Ascending aorta (tissue), 2 donors: Measurements from ENCODE around the gene CARD19. TPM values are rescaled to one million over a fixed set of nuclear protein-coding genes. Genes with fewer than 3 reads are reported as not detected.

ENCODE experiments used
- DNase-seq, 2 donors: peaks; one replicate each; pipeline ENCODE4 v3.0.0-alpha.2; 2019; ENCODE audit warnings: low spot score in 2 of 2
- H3K27ac ChIP-seq, 2 donors: fragments of 200-600 bp; sonication (generic); one replicate each; pipeline ENCODE4 v1.5.1; 2016 to 2017; ENCODE audit warnings: mild to moderate bottlenecking in 1 of 2
- H3K27me3 ChIP-seq: fragments of 200-600 bp; sonication (generic); one replicate; pipeline ENCODE4 v1.5.1; 2017
- H3K36me3 ChIP-seq, 2 donors: fragments of 200-600 bp; sonication (generic); one replicate each; pipeline ENCODE4 v1.5.1; 2016
- H3K4me1 ChIP-seq, 2 donors: fragments of 200-600 bp; sonication (generic); one replicate each; pipeline ENCODE4 v1.5.1; 2016 to 2017; ENCODE audit warnings: mild to moderate bottlenecking in 1 of 2
- H3K4me3 ChIP-seq, 2 donors: fragments of 200-600 bp; sonication (generic); one replicate each; pipeline ENCODE4 v1.5.1; 2016 to 2017; ENCODE audit warnings: mild to moderate bottlenecking in 1 of 2
- H3K9me3 ChIP-seq, 2 donors: fragments of 200-600 bp; sonication (generic); one replicate each; pipeline ENCODE4 v1.5.1; 2016
- intact Hi-C: fragments of 100-400 bp; cut with DNase I; formaldehyde crosslinking; loops from one replicate; pipeline ENCODE4 v1.15.1; 2023
- total RNA-seq: library from RNA; depleted of rRNA; stranded (reverse); fragments of >200 nt; gene quantifications from one replicate; pipeline ENCODE4 v1.1.0, GENCODE V29; 2016
- TF ChIP-seq, protein P1 (sequence below), 3 experiments: fragments of 200-600 bp in 2 of 3; fragments of 450-650 bp in 1 of 3; sonication (generic) in 2 of 3; IDR thresholded peaks; one replicate each; pipeline ENCODE4 v1.5.1; 2016 to 2019; ENCODE audit warnings: antibody characterized with exemption in 3 of 3, mild to moderate bottlenecking in 1 of 3, moderate library complexity in 1 of 3

The CARD19 gene
- total RNA-seq, 1 donor from 2014 or later, result 212 TPM

DNA sequence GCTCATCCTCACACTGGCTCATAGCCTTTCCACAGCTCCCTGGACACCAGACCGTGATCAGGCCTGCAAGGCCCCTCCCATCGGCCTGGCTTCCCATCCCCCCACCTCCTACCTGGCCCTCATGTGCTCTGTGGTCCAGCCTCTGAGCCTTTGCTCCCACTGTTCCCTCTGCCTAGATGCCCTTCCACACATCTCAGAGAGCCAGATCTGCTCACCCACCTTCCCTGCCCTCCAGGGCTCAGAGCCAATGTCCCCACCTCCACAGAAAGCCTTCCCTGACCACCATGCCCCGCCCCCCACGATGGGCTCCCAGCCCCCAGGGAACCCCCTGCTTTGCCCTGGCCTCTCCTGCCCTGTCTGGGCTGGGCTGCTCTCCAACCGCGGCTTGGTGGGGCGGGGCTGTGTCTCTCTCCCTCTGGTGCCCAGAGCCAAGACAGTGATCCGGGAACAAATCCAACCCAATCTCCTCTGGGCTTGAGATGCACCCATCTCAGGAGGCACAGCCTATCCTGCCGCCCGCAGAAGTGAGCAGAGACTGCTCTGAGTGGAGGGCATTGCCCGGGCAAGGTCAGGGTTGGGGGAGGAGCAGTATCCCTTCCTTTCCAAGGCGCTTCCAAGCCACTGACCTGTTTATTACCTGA is 36.4 kb downstream of the CARD19 start:
- peaks cover 37 to 50% of the 10 kb centered on the region in 2 donors for H3K4me1 ChIP-seq
- no peaks in the 10 kb centered on the region for H3K27me3 ChIP-seq
- intact Hi-C loops, result loop anchor here (2.0 to 10.0 kb wide), 4 partner anchors 74 to 432 kb away; partner anchors contain the start of genes BICD2, FAM120A, FAM120AOS and SUSD3
- peak overlapping the region; percentile 98 to 99 for H3K27ac ChIP-seq
- TF ChIP-seq, protein P1, sequence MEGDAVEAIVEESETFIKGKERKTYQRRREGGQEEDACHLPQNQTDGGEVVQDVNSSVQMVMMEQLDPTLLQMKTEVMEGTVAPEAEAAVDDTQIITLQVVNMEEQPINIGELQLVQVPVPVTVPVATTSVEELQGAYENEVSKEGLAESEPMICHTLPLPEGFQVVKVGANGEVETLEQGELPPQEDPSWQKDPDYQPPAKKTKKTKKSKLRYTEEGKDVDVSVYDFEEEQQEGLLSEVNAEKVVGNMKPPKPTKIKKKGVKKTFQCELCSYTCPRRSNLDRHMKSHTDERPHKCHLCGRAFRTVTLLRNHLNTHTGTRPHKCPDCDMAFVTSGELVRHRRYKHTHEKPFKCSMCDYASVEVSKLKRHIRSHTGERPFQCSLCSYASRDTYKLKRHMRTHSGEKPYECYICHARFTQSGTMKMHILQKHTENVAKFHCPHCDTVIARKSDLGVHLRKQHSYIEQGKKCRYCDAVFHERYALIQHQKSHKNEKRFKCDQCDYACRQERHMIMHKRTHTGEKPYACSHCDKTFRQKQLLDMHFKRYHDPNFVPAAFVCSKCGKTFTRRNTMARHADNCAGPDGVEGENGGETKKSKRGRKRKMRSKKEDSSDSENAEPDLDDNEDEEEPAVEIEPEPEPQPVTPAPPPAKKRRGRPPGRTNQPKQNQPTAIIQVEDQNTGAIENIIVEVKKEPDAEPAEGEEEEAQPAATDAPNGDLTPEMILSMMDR (IDR thresholded peaks at IDR 0.05), result no peak
- no peaks in the 10 kb centered on the region for H3K36me3 ChIP-seq
- H3K4me3 ChIP-seq, result peak overlapping the region; percentile 77 to 91
- peak in 1 of 2 donors; percentile 81 for DNase-seq
- H3K9me3 ChIP-seq, result no peaks in the 10 kb centered on the region

DNA sequence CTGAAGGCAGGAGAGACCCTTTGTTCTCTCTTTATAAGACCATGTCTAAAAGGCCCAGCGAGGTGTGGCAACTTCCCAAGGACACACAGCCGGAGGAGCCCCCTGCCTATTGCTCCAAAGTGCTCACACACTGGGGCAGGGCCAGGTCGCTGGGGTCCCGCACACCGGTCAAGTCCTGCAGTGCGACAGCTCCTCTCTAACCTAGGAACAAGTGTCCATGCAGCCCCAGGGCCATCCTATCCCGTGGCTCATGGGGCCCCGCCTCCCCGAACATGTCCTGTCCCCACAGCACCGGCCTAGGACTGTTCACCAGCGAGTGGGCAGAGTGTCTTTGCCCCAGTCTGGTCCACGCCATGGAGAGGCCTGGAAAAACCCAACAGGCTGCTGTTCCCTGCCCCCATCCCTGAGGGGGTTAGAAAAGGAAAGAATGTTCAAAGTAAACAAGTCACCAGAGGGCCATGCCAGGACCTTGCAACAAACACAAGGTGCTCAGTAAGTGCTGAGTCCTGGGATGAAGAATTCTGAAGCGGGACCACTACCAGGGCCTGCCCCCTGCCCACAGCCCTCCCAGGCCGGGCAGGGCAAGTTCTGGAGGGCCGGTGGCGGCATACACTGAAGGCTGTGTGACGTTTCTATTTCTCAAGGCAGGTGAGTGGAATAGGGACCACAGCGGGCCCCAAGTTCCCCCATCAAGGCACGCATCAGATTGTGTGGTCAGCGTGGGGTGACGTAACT is 37.1 kb downstream of the CARD19 start:
- H3K36me3 ChIP-seq, result no peaks in the 10 kb centered on the region
- H3K9me3 ChIP-seq, result no peaks in the 10 kb centered on the region
- intact Hi-C loops, result loop anchor here (2.0 to 10.0 kb wide), 4 partner anchors 74 to 432 kb away; partner anchors contain the start of genes BICD2, FAM120A, FAM120AOS and SUSD3
- peak overlapping the region; percentile 77 to 91 for H3K4me3 ChIP-seq
- DNase-seq, result peak; percentile 76 to 91
- peaks cover 31 to 43% of the 10 kb centered on the region in 2 donors for H3K4me1 ChIP-seq
- TF ChIP-seq, protein P1 (IDR thresholded peaks at IDR 0.05), result no peak
- H3K27me3 ChIP-seq, result no peaks in the 10 kb centered on the region
- peak overlapping the region; percentile 98 to 99 for H3K27ac ChIP-seq

DNA sequence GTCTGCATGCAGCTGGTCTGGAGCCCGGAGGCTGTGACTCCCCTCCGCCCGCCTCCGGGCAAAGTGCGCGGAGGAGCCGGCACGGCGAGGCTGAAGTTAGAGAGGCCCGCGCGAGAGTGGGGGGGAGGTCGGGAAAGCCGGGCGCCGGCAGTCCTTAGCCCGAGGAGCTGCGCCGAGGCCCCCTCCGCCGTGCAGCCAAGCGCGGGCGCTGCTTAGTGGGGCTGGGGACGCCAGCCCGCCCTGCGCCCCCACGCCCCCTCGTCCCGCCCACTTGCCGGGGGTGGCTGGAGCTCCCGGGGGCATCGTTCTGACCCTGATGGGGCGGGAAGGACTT is 37.6 kb downstream of the CARD19 start:
- Histone ChIP-seq H3K27me3 (no peaks in the 10 kb centered on the region), H3K4me3 (peak overlapping the region; percentile 77 to 91), H3K36me3 (no peaks in the 10 kb centered on the region), H3K4me1 (peaks cover 27 to 38% of the 10 kb centered on the region in 2 donors), H3K9me3 (peaks cover 0 to 3% of the 10 kb centered on the region in 2 donors), H3K27ac (peak overlapping the region; percentile 98 to 99)
- TF ChIP-seq, protein P1 (IDR thresholded peaks at IDR 0.05), result no peak
- intact Hi-C loops, result loop anchor here (1.0 to 10.0 kb wide), 5 partner anchors 38 to 431 kb away; partner anchors contain the start of genes BICD2, FAM120A, FAM120AOS and SUSD3
- no peak for DNase-seq

DNA sequence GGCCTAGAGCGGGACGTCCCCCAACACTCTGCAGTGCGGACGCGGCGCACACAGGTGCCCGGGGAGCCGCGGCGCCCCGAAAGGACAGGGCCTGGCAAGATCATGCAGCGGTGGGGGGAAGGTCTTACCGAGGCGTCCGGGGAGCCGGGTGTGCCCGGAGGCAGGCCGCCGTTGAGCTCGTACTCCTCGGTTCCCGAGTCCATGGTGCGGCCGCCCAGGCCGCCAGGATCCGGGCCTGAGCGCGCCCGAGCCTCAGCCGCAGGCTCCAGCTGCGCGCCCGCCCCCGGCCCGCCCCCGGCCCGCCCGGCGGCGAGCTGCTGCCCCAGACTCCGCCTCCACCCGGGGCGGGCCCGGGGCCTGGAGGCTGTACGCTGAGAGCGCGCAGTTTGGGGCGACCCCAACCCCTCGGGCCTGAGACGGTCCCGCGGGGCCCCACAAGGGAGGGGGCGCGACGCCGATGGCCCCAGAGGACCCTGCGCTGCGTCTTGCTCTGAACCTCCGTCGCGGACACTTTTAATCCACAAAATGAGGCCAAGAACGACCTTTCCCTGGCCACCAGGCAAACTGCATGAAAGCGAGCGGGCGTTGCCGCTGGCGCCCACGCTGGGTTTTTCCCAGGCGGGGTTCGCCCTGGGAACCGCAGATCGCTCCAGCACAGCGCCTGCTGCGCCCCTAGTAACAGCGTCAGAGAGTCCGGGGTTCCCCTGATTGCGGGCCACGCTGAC is 38.2 kb downstream of the CARD19 start, which contains the start of gene NINJ1:
NINJ1 (minus strand) TSS at position 237 of the 725 bp plus-strand sequence; CDS start at position 203, 34 bp downstream.
- DNase-seq, result peak in 1 of 2 donors; percentile 86
- H3K27me3 ChIP-seq, result no peaks in the 10 kb centered on the region
- TF ChIP-seq, protein P1 (IDR thresholded peaks at IDR 0.05), result peak in 1 of 3 experiments; percentile 21
- H3K36me3 ChIP-seq, result no peaks in the 10 kb centered on the region
- H3K27ac ChIP-seq, result peak within 1 kb of the TSS; percentile 98 to 99
- peaks cover 0 to 4% of the 10 kb centered on the region in 2 donors for H3K9me3 ChIP-seq
- intact Hi-C loops, result loop anchor here (1.0 to 10.0 kb wide), 4 partner anchors 39 to 431 kb away; partner anchors contain the start of genes BICD2, FAM120A and FAM120AOS
- H3K4me1 ChIP-seq, result peaks cover 27 to 38% of the 10 kb centered on the region in 2 donors
- H3K4me3 ChIP-seq, result peak within 1 kb of the TSS; percentile 77 to 91
